Liver (tissue), 9 donors: ENCODE results near the gene FAM83B. TPM values are rescaled to one million over a fixed set of nuclear protein-coding genes. Genes with fewer than 3 reads are reported as not detected.

Experiments used
- DNase-seq: peaks from one replicate; pipeline ENCODE4 v3.0.0-alpha.2; 2017; ENCODE audit warnings: low spot score
- H3K27ac ChIP-seq, 2 donors: one replicate each; pipeline ENCODE4 v1.7.0; 2013; ENCODE audit warnings: inconsistent platforms in 2 of 2, low read length in 2 of 2, control low read depth in 1 of 2, low read depth in 1 of 2, mild to moderate bottlenecking in 1 of 2
- H3K27me3 ChIP-seq, 4 donors: one replicate each; pipeline versions ENCODE4 v1.6.1 to v1.7.0; 2013; ENCODE audit warnings: low read length in 3 of 4, inconsistent platforms in 1 of 4, mild to moderate bottlenecking in 1 of 4, moderate library complexity in 1 of 4; ENCODE audit not compliant: control insufficient read depth in 4 of 4, insufficient read depth in 4 of 4
- H3K36me3 ChIP-seq, 4 donors: one replicate each; pipeline versions ENCODE4 v1.6.1 to v1.7.0; 2013; ENCODE audit warnings: low read length in 3 of 4, mild to moderate bottlenecking in 3 of 4, low read depth in 1 of 4, moderate library complexity in 1 of 4; ENCODE audit not compliant: control insufficient read depth in 4 of 4, insufficient read depth in 3 of 4
- H3K4me1 ChIP-seq, 4 donors: one replicate each; pipeline versions ENCODE4 v1.6.1 to v1.7.0; 2013; ENCODE audit warnings: low read length in 3 of 4, mild to moderate bottlenecking in 3 of 4, moderate library complexity in 1 of 4; ENCODE audit not compliant: control insufficient read depth in 4 of 4, insufficient read depth in 4 of 4
- H3K4me3 ChIP-seq, 3 donors: one replicate each; pipeline versions ENCODE4 v1.6.1 to v1.7.0; 2013; ENCODE audit warnings: low read length in 3 of 3, control low read depth in 1 of 3, low read depth in 1 of 3, mild to moderate bottlenecking in 1 of 3
- H3K9ac ChIP-seq, 2 donors: one replicate each; pipeline ENCODE4 v1.7.0; 2013; ENCODE audit warnings: low read length in 2 of 2, mild to moderate bottlenecking in 2 of 2, moderate library complexity in 2 of 2, control low read depth in 1 of 2, low read depth in 1 of 2
- H3K9me3 ChIP-seq, 4 donors: one replicate each; pipeline versions ENCODE4 v1.6.1 to v1.7.0; 2013; ENCODE audit warnings: low read length in 3 of 4; ENCODE audit not compliant: control insufficient read depth in 4 of 4
- EGR1 ChIP-seq, 2 donors: IDR thresholded peaks; 2 replicates each; pipeline ENCODE4 v1.6.1; 2016 to 2018; ENCODE audit warnings: antibody characterized with exemption in 2 of 2, low read depth in 2 of 2
- FOXA1 ChIP-seq: IDR thresholded peaks from 2 replicates; pipeline ENCODE4 v1.6.1; 2016; ENCODE audit warnings: antibody characterized with exemption
- FOXA2 ChIP-seq: IDR thresholded peaks from 2 replicates; pipeline ENCODE4 v1.6.1; 2016; ENCODE audit warnings: antibody characterized with exemption
- GABPA ChIP-seq, 2 donors: IDR thresholded peaks in 1 of 2; conservative IDR thresholded peaks in 1 of 2; 2 replicates each; pipeline ENCODE4 v1.6.1; 2016; ENCODE audit warnings: antibody characterized with exemption in 2 of 2, mild to moderate bottlenecking in 1 of 2, moderate library complexity in 1 of 2
- HNF4G ChIP-seq: IDR thresholded peaks from 2 replicates; pipeline ENCODE4 v1.6.1; 2016; ENCODE audit warnings: antibody characterized with exemption
- JUND ChIP-seq, 2 donors: IDR thresholded peaks; 2 replicates each; pipeline ENCODE4 v1.6.1; 2016; ENCODE audit warnings: antibody characterized with exemption in 2 of 2
- NR2F2 ChIP-seq: IDR thresholded peaks from 2 replicates; pipeline ENCODE4 v1.6.1; 2016; ENCODE audit warnings: antibody characterized with exemption
- RAD21 ChIP-seq, 2 donors: IDR thresholded peaks; 2 replicates each; pipeline ENCODE4 v1.6.1; 2016; ENCODE audit warnings: antibody characterized with exemption in 2 of 2, mild to moderate bottlenecking in 2 of 2
- RXRA ChIP-seq, 2 donors: IDR thresholded peaks; 2 replicates each; pipeline ENCODE4 v1.6.1; 2017 to 2018; ENCODE audit warnings: antibody characterized with exemption in 2 of 2, mild to moderate bottlenecking in 1 of 2
- SP1 ChIP-seq: IDR thresholded peaks from 2 replicates; pipeline ENCODE4 v1.6.1; 2018; ENCODE audit warnings: antibody characterized with exemption, mild to moderate bottlenecking
- WGBS: extraction: QIAGEN DNeasy Blood & Tissue Kit; methylation state at CpG from one replicate; pipeline ENCODE4 v1.1.7; 2013; 5-methylcytosine and 5-hydroxymethylcytosine counted together
- polyA plus RNA-seq, 2 donors: library from polyadenylated mRNA; stranded (reverse) in 1 of 2; unstranded in 1 of 2; fragments of 200-250 nt in 1 of 2; fragments of >200 nt in 1 of 2; fragmentation: Nextera tagmentation in 1 of 2; extraction: Ambion mirVana in 1 of 2; gene quantifications; one replicate each; pipeline versions ENCODE4 v1.2.1 to v1.2.3, GENCODE V29; 2013 to 2015
- total RNA-seq, 2 donors: library from RNA; depleted of rRNA; stranded (reverse); fragments of >200 nt; gene quantifications; one replicate each; pipeline ENCODE4 v1.2.3, GENCODE V29; 2014
- TF ChIP-seq, protein P1 (sequence below): IDR thresholded peaks from 2 replicates; pipeline ENCODE4 v1.6.1; 2016; ENCODE audit warnings: antibody characterized with exemption
- TF ChIP-seq, protein P2 (sequence below): IDR thresholded peaks from 2 replicates; pipeline ENCODE4 v1.6.1; 2016; ENCODE audit warnings: antibody characterized with exemption
- TF ChIP-seq, protein P3 (sequence below): IDR thresholded peaks from 2 replicates; pipeline ENCODE4 v1.6.1; 2016; ENCODE audit warnings: antibody characterized with exemption, mild to moderate bottlenecking
- TF ChIP-seq, protein P4 (sequence below): IDR thresholded peaks from 2 replicates; pipeline ENCODE4 v1.6.1; 2016; ENCODE audit warnings: antibody characterized with exemption
- TF ChIP-seq, protein P5 (sequence below): fragments of 150-350 bp; IDR thresholded peaks from 2 replicates; pipeline ENCODE4 v1.5.1; 2017; ENCODE audit warnings: improper control_type of control experiment, low read depth, low read length; ENCODE audit not compliant: missing input control
- donor health status: healthy.
- donor health status: healthy.
- donor health status: healthy.
- donor health status: healthy.
- donor health status: healthy.

Gene FAM83B
- total and polyA plus RNA-seq, 4 donors, result 0.07 to 0.50 (median 0.16) TPM

DNA sequence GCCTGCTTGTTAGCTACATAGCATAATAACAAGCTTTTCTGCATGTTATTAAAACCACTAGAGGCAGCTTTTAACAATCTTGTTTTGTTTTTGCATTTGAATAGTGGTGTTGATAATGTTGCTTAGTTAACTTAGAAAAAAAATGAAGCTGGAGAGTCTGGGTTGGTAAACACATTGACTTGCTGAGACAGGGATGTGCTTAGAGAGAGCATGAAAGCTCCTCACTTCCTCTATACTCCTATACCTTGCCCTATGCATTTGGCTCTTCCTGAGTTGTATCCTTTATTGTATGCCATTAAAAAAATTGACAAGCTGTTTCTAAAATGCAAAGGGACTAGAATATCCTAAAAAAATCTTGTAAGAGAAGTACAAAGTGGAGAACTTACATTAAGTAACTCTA is 13.6 kb downstream of the FAM83B start:
- DNase-seq, result no peak
- H3K9ac ChIP-seq, result no peak overlapping the region
- H3K4me1 ChIP-seq, result no peaks in the 10 kb centered on the region
- TF ChIP-seq FOXA2, result no peak
- no peak overlapping the region for H3K4me3 ChIP-seq
- no peaks in the 10 kb centered on the region for H3K9me3 ChIP-seq
- H3K36me3 ChIP-seq, result no peaks in the 10 kb centered on the region
- H3K27me3 ChIP-seq, result peaks cover 0 to 2% (median under 1%) of the 10 kb centered on the region in 4 donors
- no peak overlapping the region for H3K27ac ChIP-seq

DNA sequence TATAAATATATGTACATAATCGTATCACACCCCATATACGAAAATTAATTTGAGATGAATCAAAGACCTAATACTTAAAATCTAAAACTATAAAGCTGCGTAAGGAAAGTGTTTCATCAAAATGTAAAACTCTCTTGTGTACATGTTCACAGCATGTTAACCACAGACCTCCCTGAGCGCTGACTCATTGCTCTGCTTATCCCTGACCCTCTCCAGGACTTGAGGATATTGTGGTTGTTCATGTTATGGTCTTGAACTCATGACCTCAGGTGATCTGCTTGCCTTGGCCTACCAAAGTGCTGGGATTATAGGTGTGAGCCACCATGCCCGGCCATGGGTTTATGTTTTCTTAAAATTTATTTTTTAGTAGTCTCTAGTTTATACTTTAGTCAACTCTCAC is 14.2 kb downstream of the FAM83B start:
- H3K4me1 ChIP-seq, result no peaks in the 10 kb centered on the region
- no peak overlapping the region for H3K9ac ChIP-seq
- no peaks in the 10 kb centered on the region for H3K9me3 ChIP-seq
- H3K4me3 ChIP-seq, result no peak overlapping the region
- TF ChIP-seq FOXA2, result no peak
- TF ChIP-seq, protein P1, sequence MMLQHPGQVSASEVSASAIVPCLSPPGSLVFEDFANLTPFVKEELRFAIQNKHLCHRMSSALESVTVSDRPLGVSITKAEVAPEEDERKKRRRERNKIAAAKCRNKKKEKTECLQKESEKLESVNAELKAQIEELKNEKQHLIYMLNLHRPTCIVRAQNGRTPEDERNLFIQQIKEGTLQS, result no peak
- TF ChIP-seq GABPA (IDR thresholded peaks at IDR 0.05 in 1 of 2, conservative IDR thresholded peaks at IDR 0.05 in 1 of 2), result no peak
- TF ChIP-seq, protein P2, sequence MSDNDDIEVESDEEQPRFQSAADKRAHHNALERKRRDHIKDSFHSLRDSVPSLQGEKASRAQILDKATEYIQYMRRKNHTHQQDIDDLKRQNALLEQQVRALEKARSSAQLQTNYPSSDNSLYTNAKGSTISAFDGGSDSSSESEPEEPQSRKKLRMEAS, result no peak
- no peak for TF ChIP-seq HNF4G
- TF ChIP-seq RAD21 (IDR thresholded peaks at IDR 0.05), result no peak
- TF ChIP-seq, protein P3, sequence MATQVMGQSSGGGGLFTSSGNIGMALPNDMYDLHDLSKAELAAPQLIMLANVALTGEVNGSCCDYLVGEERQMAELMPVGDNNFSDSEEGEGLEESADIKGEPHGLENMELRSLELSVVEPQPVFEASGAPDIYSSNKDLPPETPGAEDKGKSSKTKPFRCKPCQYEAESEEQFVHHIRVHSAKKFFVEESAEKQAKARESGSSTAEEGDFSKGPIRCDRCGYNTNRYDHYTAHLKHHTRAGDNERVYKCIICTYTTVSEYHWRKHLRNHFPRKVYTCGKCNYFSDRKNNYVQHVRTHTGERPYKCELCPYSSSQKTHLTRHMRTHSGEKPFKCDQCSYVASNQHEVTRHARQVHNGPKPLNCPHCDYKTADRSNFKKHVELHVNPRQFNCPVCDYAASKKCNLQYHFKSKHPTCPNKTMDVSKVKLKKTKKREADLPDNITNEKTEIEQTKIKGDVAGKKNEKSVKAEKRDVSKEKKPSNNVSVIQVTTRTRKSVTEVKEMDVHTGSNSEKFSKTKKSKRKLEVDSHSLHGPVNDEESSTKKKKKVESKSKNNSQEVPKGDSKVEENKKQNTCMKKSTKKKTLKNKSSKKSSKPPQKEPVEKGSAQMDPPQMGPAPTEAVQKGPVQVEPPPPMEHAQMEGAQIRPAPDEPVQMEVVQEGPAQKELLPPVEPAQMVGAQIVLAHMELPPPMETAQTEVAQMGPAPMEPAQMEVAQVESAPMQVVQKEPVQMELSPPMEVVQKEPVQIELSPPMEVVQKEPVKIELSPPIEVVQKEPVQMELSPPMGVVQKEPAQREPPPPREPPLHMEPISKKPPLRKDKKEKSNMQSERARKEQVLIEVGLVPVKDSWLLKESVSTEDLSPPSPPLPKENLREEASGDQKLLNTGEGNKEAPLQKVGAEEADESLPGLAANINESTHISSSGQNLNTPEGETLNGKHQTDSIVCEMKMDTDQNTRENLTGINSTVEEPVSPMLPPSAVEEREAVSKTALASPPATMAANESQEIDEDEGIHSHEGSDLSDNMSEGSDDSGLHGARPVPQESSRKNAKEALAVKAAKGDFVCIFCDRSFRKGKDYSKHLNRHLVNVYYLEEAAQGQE, result no peak
- no peak for TF ChIP-seq SP1
- no peak for TF ChIP-seq EGR1 (IDR thresholded peaks at IDR 0.05; ENCODE audit: low read depth in 2 of 2)
- TF ChIP-seq, protein P4, sequence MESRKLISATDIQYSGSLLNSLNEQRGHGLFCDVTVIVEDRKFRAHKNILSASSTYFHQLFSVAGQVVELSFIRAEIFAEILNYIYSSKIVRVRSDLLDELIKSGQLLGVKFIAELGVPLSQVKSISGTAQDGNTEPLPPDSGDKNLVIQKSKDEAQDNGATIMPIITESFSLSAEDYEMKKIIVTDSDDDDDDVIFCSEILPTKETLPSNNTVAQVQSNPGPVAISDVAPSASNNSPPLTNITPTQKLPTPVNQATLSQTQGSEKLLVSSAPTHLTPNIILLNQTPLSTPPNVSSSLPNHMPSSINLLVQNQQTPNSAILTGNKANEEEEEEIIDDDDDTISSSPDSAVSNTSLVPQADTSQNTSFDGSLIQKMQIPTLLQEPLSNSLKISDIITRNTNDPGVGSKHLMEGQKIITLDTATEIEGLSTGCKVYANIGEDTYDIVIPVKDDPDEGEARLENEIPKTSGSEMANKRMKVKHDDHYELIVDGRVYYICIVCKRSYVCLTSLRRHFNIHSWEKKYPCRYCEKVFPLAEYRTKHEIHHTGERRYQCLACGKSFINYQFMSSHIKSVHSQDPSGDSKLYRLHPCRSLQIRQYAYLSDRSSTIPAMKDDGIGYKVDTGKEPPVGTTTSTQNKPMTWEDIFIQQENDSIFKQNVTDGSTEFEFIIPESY, result no peak
- TF ChIP-seq, protein P5, sequence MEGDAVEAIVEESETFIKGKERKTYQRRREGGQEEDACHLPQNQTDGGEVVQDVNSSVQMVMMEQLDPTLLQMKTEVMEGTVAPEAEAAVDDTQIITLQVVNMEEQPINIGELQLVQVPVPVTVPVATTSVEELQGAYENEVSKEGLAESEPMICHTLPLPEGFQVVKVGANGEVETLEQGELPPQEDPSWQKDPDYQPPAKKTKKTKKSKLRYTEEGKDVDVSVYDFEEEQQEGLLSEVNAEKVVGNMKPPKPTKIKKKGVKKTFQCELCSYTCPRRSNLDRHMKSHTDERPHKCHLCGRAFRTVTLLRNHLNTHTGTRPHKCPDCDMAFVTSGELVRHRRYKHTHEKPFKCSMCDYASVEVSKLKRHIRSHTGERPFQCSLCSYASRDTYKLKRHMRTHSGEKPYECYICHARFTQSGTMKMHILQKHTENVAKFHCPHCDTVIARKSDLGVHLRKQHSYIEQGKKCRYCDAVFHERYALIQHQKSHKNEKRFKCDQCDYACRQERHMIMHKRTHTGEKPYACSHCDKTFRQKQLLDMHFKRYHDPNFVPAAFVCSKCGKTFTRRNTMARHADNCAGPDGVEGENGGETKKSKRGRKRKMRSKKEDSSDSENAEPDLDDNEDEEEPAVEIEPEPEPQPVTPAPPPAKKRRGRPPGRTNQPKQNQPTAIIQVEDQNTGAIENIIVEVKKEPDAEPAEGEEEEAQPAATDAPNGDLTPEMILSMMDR, result no peak
- no peak for TF ChIP-seq NR2F2
- TF ChIP-seq FOXA1, result no peak
- no peak for TF ChIP-seq JUND (IDR thresholded peaks at IDR 0.05)
- TF ChIP-seq RXRA (IDR thresholded peaks at IDR 0.05), result no peak
- no peak for DNase-seq
- peaks cover 0 to 3% (median 1%) of the 10 kb centered on the region in 4 donors for H3K27me3 ChIP-seq
- H3K27ac ChIP-seq, result no peak overlapping the region
- 84% methylated on average over 5 of the region's 5 CpGs for WGBS
- H3K36me3 ChIP-seq, result no peaks in the 10 kb centered on the region
